GM19328 (cell line): ENCODE measurements around the gene APBA1.

ENCODE experiments used
- ATAC-seq: cut with Tn5 transposase; IDR thresholded peaks from one replicate; pipeline ENCODE4 v1.9.1; 2021; ENCODE audit warnings: mild to moderate bottlenecking, moderate library complexity; ENCODE audit not compliant: unreplicated experiment

Gene APBA1

GRCh38 chr9:69579760-69580581 is 92.2 kb downstream of the APBA1 start:
- ATAC-seq = no peak

DNA sequence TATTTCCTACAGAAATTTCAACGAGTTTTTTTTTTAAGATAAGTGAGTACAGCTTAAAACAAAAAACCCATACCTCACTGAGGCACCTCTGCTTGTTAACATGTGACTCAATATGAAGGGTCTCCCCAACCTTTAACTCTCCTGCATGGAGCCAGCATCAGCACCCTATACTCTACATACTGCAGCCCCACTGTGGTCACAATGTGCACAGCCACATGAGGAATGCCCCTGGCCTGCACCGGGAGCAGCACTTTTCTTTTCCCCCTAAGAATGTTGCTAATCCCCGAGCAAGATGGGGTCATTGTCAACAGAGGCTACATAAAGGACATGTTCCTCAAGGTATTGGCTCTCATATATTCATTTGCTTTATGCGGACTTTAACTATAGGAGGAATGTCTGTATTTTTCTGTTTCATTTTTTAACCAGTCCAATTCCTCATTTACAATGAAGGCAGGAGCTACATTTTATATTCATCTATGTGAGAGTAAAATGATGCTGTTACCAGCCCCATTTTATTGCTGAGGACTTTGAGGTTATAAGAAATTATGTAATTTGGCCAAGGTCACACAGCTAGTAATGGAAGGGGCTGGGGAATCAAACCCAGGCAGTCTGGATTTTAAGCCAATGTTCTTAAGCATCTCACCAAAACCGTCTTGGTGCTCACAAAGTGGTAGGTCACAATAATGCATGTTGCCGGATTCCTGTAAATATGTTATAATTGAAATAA is 93.0 kb downstream of the APBA1 start:
- no peak for ATAC-seq

- ATAC-seq = no peak
Measured at GRCh38 chr9:69578026-69578425, 94.1 kb downstream of the APBA1 start.

- ATAC-seq = no peak
Measured at GRCh38 chr9:69577123-69577522, 95.0 kb downstream of the APBA1 start.

- no peak for ATAC-seq
Measured at GRCh38 chr9:69574057-69574456, 98.1 kb downstream of the APBA1 start.

DNA sequence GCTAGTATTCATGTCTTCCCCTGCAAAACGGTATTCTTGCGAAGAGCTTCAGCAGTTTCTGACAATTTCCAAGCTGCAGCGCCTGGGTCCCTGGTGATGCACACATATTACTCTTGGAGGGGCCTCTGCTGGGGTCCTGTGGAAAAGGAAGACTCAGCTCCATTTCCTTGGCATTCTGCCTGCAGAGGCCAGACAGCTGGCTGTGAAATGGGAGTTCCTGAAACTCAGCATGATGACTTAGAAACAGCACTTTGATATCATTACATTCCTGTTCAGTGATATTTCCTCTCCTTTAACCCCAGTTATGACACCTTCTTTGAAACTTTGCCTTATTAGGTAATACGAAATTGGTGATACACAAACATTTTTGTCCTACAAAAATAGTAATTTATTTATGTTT is 98.5 kb downstream of the APBA1 start:
- no peak for ATAC-seq

DNA sequence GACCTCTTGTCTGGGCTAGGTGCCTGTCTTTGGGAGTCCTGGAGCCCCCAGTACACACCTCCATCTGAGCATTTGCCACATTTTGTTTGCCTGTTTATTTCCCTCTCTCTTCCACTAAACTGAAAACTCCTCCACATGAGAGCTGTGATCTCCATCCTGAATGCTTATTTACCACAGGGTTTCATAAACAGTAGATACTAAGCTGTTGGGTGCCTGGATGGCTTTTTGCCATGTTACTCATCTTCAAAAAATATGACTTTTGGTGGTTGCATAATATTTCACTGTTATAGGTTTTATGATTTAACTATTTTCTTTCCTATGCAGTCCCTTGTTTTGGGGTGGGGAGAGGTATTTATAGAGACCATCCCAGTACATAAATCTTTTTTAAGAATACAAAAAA is 99.6 kb downstream of the APBA1 start:
- ATAC-seq = no peak

DNA sequence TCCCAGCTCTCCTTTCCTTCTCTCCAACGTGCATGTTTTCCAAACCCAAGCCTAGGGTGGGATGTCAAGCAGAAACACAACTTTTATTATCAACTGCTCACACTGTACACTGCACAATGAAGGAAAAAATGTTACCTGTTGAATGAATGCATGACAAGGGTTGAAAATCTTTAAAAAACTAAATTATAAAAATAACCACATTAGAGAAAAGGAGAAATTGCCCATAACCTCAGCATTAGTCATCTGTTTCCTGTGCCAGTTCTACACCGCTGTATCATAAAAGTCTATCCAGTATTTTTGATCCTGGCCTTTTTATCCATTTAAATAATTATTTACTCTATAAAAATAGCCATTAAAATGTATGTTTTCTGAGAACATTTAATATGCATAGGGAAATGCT is 101.1 kb downstream of the APBA1 start:
- ATAC-seq = no peak

DNA sequence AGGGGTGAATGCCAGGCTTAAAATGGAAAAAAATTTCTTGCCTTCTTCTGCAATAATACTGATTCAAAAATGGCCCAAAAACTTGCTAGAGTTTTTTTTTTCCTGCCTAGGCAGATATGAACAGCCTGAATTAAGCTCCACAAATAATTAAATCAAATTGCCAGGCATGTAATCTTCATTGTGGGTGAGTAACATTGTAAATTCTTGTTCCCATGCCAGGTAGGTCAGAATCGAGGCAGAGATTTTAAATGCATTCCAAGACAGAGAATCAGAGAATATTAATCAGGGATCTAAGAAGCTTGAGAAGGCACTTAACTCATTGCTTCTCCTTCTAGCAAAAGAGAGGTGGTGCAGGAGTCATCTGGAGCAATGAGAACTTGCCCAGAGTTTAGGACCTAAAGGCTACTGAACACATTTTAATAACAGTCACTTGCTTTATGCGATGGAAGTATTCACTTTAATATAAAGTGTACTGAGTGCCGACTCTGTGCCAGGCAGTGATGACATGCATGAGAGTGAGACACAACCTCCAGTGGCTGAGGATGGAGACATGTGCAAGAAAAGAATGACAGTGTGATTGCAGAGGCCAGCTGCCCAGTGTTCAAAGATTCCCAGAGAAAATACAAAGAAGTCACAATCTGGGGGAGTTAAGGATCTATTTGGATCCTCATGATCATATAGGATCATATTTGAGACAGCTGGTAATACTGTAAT is 102.3 kb downstream of the APBA1 start:
- no peak for ATAC-seq

GRCh38 chr9:69564557-69564956 is 107.6 kb downstream of the APBA1 start:
- ATAC-seq = no peak

- ATAC-seq = no peak
Measured at GRCh38 chr9:69559126-69559525, 113.0 kb downstream of the APBA1 start.

- no peak for ATAC-seq
Measured at GRCh38 chr9:69556707-69557106, 115.5 kb downstream of the APBA1 start.

GRCh38 chr9:69555802-69556201 is 116.4 kb downstream of the APBA1 start:
- ATAC-seq = no peak

GRCh38 chr9:69554945-69555344 is 117.2 kb downstream of the APBA1 start:
- ATAC-seq = no peak

DNA sequence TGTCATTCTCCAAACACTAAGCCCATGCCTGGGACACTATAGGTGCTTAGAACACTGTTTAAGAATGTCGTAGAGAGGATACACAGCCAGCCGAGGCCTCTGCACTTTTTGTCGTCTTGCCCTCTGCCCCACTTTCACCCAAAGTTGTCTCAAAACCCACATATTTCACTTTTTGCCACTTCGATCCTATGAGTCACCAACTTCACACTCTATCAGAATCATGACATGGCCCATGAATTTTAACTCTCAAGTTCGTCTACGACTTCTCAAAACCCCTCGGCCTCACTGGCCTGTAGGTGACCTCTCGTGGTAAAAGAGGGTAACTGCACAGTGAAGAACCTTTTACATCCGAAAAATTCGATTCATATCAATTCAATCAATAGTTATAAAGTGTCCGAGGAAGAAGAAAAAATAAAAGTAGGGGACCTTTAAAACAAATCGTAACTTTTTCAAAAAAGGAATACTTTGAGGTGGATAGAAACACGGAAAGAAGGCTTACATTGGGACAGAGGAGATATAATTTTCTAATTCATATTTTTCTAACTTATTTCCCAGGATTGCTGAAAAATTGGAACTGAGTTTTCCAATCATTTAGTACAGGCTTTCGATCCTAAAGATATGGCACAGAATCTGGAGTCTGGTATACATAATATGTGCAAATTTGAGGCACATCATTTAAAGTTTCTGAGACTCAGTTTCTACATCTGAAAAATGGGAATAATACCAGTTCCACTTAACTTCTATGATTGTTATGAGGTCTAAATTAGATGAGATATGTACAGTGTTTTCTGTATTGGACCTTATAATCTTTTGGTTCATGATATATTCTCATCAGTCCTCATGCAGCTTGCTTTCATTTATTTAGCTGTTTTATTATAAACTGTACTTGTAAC is 122.6 kb downstream of the APBA1 start:
- ATAC-seq = no peak

GRCh38 chr9:69548681-69549080 is 123.5 kb downstream of the APBA1 start:
- ATAC-seq = no peak

DNA sequence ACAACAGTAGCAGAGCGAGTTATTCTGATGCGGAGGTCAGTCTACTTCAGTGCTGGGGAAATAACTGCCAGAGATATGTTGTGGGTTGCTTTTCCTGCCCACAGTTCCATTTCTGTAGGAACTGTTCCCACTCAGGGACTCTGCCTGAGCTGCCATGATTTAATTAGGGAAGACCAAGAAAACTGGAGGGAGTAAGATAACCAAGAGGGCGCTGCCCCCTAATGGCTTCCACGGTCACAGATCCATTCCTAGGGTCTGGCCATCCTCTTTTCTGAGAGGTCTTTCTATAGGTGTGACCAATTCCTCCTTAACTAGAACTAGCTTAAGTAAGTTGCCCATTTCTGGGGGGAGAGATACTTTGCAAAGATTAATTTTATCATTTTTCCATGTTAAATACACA is 125.9 kb downstream of the APBA1 start:
- ATAC-seq = no peak

DNA sequence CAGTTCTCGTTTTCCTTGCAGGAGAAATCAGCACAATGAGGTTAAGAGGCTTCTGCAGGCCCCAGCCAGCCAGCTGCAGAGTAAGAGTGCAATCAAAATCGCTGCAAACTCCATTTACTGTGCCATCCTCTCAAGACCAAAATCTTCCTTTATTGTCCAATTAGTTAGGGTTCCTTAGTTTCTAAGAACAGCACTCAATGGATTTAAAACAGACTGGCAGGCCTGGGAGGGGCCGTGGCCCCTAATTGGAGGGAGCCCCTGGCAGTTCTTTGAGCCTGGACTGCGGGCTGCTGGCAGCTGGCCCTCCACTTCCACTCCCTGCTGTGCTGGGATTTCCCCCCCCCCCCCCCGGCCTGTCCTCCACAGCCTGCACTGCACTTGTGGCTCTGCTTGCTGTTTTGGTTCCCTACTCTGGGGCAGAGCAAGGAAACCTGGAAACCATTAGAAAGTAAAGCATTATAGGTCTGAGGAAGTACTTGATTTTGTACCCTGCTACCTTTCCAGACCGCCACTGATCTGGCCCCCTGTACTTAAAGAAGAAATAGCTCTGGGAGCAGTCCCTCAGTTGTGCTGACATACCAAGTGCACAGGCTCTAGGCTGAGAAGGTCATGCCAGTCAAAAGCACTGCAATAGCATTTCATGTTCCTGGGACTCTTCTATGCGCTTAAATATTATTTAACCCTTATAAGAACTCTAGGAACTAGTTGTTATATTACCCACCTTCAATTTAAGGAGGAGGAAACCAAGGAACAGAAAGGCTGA is 129.0 kb downstream of the APBA1 start:
- ATAC-seq = no peak

DNA sequence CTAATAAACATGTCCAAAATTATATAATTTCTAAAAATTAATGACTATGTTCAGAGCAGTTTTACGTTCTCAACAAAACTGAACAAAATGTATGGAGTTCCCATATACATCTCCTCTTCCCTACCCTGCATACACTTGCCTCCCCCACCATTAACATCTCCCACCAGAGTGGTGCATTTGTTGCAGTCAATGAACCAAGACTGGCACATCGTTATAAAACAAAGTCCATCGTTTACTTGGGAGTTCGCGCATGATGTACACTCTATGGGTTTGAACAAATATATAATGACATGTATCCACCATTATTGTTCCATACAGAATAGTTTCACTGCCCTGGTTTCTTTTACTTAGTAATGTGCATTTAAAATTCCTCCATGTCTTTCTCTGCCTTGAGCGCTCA is 130.1 kb downstream of the APBA1 start:
- no peak for ATAC-seq

- ATAC-seq = no peak
Measured at GRCh38 chr9:69535911-69536310, 136.3 kb downstream of the APBA1 start.
